EL (cell line): ENCODE results near the gene ESF1.

Experiments used
- DNase-seq: peaks from one replicate; pipeline ENCODE4 v3.0.0-alpha.2; 2016

ESF1 gene

DNA sequence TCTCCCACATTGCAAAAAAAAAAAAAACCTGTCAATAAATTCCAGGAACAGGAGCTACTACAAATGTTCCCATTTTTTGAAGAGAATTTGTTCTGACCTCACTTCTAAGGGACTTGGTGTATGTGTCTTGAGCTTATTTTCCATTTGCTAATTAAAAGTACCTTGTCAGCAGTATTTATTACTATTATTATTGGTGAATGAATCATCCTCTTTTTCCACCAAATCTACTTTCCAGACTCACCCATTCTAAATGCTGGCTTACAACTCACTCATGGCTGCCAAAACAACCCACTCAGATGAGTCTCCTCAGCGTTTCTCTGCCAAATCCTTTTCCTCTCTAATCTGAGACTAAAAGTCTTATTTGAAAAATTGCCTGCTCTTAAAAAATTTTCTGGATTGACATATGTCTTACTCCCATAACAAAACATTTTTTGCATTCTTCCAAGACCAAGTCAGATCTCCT, 112.8 kb downstream of the ESF1 start:
- peak; percentile 16 for DNase-seq

DNA sequence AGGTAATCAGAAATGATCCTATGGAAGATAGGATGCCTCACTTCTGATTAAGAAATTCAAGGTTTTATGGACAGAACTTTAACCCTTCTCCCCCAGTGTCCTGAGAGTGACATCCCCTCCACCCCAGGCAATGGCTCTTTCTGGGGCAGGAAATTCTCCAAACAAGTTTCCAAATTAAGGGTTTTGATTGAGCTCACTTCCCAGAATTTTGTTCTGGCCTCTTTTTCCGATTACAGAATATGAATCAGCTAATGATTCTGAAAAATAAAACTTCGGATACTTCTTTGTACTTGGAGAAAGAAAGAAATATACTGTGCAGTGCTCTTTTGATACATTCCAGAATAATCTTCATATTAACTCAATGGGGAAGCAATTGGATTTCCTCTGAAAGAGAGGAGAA, 113.2 kb downstream of the ESF1 start:
- DNase-seq, result no peak

DNA sequence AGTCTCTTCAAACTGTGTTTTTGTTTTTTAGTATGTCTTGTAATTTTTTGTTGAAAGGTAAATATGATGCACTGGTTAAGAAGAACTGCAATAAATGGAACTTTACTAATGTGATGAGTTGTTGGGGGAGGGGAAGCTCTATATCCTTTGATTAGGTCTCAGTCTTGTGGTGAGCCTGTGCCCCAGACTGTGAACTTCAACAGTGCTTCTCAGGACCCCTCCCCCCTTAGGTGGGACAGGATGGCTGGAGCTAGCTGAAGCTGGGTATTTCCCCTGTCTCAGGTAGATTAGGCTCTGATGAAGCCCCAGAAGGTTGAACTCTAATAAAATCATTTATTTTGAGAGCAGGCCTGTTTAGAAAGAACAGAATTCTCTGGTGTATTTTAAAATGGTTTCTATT, 114.6 kb downstream of the ESF1 start:
- DNase-seq, result no peak

DNA sequence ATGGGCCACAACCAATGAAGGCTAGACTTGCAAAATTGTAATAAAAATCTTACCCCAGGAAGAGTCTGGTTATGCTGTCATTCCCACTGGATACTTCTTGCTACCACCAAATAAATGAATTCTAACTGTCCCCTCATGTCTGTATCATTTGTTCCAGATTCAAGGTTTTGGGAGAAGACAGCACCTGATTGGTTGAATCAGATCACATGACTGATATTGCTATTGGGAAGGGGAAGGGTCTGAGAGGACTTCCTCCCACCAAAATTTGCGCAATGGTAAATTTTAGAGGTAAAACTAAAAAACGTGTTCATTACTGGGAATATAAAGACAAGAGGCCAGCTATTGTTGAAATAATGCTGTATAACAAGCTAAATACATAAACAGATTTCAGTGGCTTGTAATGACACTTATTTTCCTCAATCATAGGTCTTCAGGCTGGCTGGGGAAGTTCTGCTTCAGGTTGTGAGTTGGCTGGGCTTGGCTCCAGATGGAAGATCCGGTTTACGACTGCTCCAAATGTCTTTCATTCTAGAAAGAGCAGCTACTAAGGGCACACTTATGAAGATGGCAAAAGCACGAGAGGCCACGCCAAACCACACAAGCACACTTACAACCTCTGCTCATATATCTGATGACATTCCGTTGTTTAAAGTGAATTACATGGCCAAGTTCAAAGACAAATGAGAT, 118.9 kb downstream of the ESF1 start:
- no peak for DNase-seq
